Measurements from ENCODE around the gene CC2D1A.

- TF ChIP-seq CTCF (conservative IDR thresholded peaks at IDR 0.05 in 1 of 2, IDR thresholded peaks at IDR 0.05 in 1 of 2; ENCODE audit: extremely low read depth in 1 of 2, insufficient read depth in 1 of 2, low read depth in 1 of 2, low read length in 2 of 2) = no peak
- no peak for TF ChIP-seq EZH2 (IDR thresholded peaks at IDR 0.05; ENCODE audit: borderline replicate concordance, low read length)
Measured at GRCh38 chr19:13872339-13872694, 33.7 kb upstream of the CC2D1A start.

All from mammary epithelial cell (primary cell).